ELR (cell line): Measurements from ENCODE around the gene PI4K2A.

Experiments used
- DNase-seq: peaks from one replicate; pipeline ENCODE4 v3.0.0-alpha.2; 2015; ENCODE audit warnings: low read depth

Gene PI4K2A

GRCh38 chr10:97640174-97640867, at the start of gene PI4K2A:
Gene PI4K2A, plus strand, starts transcription at chr10:97640671. Its CDS starts 72 bp downstream, at chr10:97640743.
- DNase-seq: peak; percentile 100

GRCh38 chr10:97590748-97591495, 49.5 kb upstream of the PI4K2A start:
- no peak for DNase-seq

GRCh38 chr10:97593421-97593820, 47.0 kb upstream of the PI4K2A start:
- no peak for DNase-seq

GRCh38 chr10:97596101-97597082, 44.1 kb upstream of the PI4K2A start:
- peak; percentile 94 for DNase-seq

- peak; percentile 24 for DNase-seq
Observed at GRCh38 chr10:97597778-97598177, 42.7 kb upstream of the PI4K2A start.

- no peak for DNase-seq
Observed at GRCh38 chr10:97598407-97599271, 41.8 kb upstream of the PI4K2A start.

- DNase-seq: no peak
Observed at GRCh38 chr10:97599272-97599619, 41.2 kb upstream of the PI4K2A start.

GRCh38 chr10:97600616-97601015, 39.9 kb upstream of the PI4K2A start:
- DNase-seq: no peak

GRCh38 chr10:97601268-97602215, 38.9 kb upstream of the PI4K2A start:
- no peak for DNase-seq

GRCh38 chr10:97607095-97607636, 33.3 kb upstream of the PI4K2A start:
- no peak for DNase-seq

GRCh38 chr10:97608991-97609561, 31.4 kb upstream of the PI4K2A start:
- no peak for DNase-seq

- DNase-seq: no peak
Observed at GRCh38 chr10:97611473-97611872, 29.0 kb upstream of the PI4K2A start.

GRCh38 chr10:97612386-97612785, 28.1 kb upstream of the PI4K2A start:
- peak; percentile 69 for DNase-seq

- DNase-seq: no peak
Observed at GRCh38 chr10:97618285-97618684, 22.2 kb upstream of the PI4K2A start.

GRCh38 chr10:97618733-97619132, 21.7 kb upstream of the PI4K2A start:
- DNase-seq: no peak

GRCh38 chr10:97623277-97623676, 17.2 kb upstream of the PI4K2A start:
- DNase-seq: no peak

GRCh38 chr10:97627731-97628130, 12.7 kb upstream of the PI4K2A start:
- no peak for DNase-seq

GRCh38 chr10:97628228-97628627, 12.2 kb upstream of the PI4K2A start:
- no peak for DNase-seq

- DNase-seq: no peak
Observed at GRCh38 chr10:97629289-97629688, 11.2 kb upstream of the PI4K2A start.

- peak; percentile 53 for DNase-seq
Observed at GRCh38 chr10:97631098-97631497, 9.4 kb upstream of the PI4K2A start.
